HG03457 (cell line): ENCODE data around the gene BRAT1.
"Not testable (repeated sequence)": the region's sequence is repeated elsewhere in the genome, so short reads cannot be mapped to it uniquely, and the experiment has no call there.

ENCODE experiments used
- ATAC-seq: cut with Tn5 transposase; IDR thresholded peaks from one replicate; pipeline ENCODE4 v1.9.1; 2021; ENCODE audit warnings: moderate number of reproducible peaks; ENCODE audit not compliant: unreplicated experiment

Gene BRAT1

GRCh38 chr7:2555121-2556052 lies at the start of gene BRAT1:
Gene BRAT1, minus strand, starts transcription at chr7:2555524. Its CDS starts 1,093 bp downstream, at chr7:2554431.
- peak; percentile 51 for ATAC-seq

- ATAC-seq: no peak
Observed at GRCh38 chr7:2604608-2605174, 49.4 kb upstream of the BRAT1 start.

DNA sequence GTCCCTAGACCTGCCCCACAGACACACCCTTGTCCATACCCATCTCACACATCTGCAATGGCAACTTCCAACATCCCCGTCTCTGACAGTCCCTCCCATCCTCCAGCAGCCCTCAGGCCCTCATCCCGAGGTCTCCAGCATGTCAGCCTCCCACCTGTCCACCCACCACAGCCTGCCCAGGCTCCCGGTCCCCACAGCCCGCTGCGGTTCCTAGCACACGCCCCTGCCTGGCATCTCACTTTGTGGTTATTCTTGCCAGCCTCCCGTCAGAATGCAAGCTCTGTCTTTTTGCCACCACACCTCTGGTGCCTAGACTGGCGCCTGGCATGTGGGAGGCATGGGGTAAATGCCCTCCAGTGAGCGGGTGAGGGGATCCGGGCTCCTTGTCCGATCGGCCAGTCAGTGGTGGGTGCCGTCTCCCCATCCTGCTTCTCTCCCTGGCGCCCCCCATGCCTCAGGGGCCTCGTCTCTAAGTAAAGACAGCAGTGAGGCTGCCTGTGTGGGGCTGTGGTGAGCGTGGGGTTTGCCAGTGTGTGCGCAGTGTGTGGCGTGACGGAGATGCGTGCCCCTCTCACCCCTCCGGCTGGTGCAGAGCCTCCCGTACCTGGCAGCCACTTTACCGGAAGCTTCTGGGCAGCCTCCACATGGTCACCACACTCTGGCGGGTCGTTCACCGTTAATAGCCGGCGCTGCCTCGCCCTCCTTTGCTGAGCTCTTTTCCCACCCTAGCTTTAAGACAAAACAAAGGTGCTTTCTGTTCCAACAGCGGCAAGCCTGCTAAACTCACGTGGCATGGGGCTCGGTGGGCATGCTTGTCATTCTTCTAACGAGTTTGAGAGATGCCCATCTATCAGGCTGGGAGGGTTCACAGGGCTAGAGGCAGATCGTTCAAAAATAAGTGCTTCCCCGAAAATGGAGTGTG lies 48.0 kb upstream of the BRAT1 start:
- no peak for ATAC-seq

- no peak for ATAC-seq
Observed at GRCh38 chr7:2602406-2603043, 47.2 kb upstream of the BRAT1 start.

GRCh38 chr7:2601907-2602306 lies 46.6 kb upstream of the BRAT1 start:
- ATAC-seq: no peak

DNA sequence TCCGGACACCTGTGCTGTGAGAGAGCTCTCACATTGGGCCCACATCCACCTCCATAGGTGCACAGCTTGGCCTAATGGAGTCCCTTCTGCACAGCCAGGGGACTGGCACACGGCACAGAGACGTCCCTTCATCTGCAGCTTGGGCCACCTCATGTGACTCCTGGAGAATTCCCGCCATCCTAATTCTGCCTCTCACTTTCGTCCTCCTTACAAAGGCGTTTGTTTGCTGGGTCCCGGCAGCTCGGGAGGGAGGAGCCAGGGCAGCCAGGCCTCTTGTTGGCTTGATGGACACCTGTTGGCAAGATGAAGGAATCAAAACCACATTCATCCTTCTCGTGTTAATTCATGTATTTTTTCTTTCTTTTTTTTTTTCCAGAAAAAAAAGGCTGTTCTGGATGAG lies 45.7 kb upstream of the BRAT1 start:
- ATAC-seq: no peak

DNA sequence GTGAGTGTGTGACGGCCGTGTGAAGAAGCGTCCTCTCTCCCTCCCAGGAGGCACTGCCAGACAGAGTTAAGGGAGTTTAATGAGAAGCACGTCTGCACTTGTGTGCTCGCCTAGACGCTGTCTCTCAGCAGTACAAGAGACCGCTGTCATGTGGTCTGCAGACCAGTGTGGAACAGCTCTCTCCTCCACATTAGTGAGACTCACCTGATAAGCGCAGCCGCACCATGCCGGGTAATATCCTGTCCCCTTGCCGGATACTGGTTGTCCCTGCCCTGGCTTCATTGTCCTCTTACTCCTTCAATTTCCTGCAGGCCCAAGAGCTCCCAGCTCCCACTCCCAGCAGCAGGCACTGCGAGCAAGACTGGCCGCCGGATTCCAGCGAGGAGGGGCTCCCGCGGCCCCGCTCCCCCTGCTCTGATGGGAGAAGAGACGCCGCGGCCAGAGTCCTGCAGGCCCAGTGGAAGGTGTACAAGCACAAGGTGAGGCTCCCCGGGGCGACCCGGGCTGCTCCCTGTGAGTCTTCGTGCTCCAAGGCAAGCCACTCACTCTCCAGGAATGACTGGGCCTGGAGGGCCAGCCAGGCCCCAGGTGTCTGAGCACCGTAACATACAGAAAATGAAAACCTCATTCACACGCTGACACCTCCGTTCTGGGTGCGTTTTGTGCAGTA lies 43.0 kb upstream of the BRAT1 start:
- ATAC-seq: no peak

DNA sequence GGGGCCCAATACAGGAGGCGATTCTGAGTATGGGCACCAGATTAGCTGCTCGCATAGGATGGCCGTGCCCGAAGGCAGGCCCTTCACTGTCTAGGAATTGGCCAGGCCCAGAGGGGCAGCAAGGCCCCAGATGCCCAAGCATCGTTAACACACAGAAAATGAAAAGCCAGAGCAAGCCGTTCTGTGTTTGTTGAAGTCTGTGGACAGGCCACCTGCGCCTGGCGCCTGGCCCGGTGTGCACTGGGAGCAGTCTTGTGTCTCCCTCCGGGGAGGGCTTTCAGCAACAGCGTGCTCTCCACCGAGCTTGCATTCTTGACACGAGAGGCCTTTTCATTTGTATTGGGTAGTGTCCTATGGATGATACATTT lies 41.9 kb upstream of the BRAT1 start:
- no peak for ATAC-seq

GRCh38 chr7:2596464-2597272 lies 41.3 kb upstream of the BRAT1 start:
- ATAC-seq: no peak

GRCh38 chr7:2595258-2595860 lies 40.0 kb upstream of the BRAT1 start:
- no peak for ATAC-seq

GRCh38 chr7:2594599-2594998 lies 39.3 kb upstream of the BRAT1 start:
- ATAC-seq: no peak

GRCh38 chr7:2593036-2593727 lies 37.9 kb upstream of the BRAT1 start:
- no peak for ATAC-seq

DNA sequence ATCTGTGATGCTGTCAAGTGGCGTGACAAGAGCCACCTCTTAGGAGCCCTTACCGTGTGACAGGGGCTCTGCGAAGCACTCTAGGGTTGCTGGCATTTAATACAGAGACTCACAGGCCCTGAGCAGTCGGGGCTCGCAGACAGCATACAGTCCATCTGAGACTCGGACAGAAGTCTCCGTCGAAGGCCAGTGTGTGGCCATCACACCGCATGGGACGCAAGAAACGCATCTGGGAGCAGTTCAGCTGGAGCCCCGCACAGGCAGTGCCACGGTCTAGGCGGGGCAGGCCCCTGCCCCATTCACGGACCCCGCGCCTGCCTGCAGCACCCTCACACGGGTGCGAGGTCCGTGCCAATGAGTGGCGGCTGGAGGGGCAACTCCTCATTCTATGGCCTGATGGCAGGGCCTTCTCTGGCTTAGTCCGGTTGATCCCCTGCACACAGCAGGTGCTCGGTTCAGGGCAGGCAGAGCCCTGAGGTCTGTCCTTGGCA lies 37.1 kb upstream of the BRAT1 start:
- ATAC-seq: no peak

- not testable (repeated sequence) for ATAC-seq
Observed at GRCh38 chr7:2589941-2590340, 34.6 kb upstream of the BRAT1 start.

DNA sequence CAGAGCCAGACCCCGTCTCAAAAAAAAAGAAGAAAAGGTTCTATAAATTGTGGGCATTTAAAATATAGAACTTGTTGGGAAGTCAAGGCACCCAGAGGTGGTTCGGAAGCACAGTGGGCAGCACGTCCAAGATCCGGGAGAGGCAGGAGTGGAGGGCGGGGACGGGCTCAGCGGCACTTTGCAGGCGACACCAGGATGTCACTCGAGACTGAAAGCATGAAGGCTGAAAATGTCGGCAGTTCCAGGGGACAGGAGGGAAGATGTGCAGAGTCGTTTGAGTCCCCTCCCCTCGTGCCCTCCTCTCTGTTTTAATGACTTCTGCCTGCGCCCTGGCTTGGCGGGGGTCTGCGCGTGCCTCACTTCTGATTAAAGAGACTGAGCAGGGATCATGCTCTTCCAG lies 34.0 kb upstream of the BRAT1 start:
- ATAC-seq: no peak

- ATAC-seq: no peak
Observed at GRCh38 chr7:2587778-2588177, 32.5 kb upstream of the BRAT1 start.

GRCh38 chr7:2587134-2587533 lies 31.8 kb upstream of the BRAT1 start:
- ATAC-seq: no peak

- no peak for ATAC-seq
Observed at GRCh38 chr7:2586326-2587020, 31.1 kb upstream of the BRAT1 start.
